ENCODE measurements around the gene MLEC. TPM values are rescaled to one million over a fixed set of nuclear protein-coding genes. Genes with fewer than 3 reads are reported as not detected.

MLEC gene
- total RNA-seq, 4 donors from 2014 or later: 20.7 to 48.9 (median 34.3) TPM

DNA sequence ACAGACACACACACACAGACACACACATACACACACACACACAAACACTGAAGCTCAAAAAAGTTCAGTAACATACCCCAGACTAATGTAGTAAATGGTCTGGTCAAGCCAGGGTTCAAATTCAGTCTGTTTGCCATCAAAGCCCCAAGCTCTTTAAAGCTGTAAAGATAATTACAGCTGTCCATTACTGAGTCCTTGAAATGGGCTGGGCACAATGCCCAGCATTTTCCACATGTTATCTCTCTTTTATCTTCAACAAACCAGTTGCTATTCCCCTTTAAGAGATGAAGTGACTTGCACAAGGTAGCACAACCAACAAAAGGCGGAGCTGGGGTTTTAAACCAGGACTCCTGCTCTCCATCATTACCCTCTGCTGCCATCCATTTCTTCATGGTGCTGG lies 15.7 kb downstream of the MLEC start:
- 100% methylated on average over 1 of the region's 1 CpG for WGBS, 2 donors
- H3K4me3 ChIP-seq: no peak overlapping the region
- no peak for TF ChIP-seq POLR2A (IDR thresholded peaks at IDR 0.05)
- TF ChIP-seq, protein P1, sequence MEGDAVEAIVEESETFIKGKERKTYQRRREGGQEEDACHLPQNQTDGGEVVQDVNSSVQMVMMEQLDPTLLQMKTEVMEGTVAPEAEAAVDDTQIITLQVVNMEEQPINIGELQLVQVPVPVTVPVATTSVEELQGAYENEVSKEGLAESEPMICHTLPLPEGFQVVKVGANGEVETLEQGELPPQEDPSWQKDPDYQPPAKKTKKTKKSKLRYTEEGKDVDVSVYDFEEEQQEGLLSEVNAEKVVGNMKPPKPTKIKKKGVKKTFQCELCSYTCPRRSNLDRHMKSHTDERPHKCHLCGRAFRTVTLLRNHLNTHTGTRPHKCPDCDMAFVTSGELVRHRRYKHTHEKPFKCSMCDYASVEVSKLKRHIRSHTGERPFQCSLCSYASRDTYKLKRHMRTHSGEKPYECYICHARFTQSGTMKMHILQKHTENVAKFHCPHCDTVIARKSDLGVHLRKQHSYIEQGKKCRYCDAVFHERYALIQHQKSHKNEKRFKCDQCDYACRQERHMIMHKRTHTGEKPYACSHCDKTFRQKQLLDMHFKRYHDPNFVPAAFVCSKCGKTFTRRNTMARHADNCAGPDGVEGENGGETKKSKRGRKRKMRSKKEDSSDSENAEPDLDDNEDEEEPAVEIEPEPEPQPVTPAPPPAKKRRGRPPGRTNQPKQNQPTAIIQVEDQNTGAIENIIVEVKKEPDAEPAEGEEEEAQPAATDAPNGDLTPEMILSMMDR (IDR thresholded peaks at IDR 0.05): no peak
- DNase-seq: no peak
- H3K9me3 ChIP-seq: no peaks in the 10 kb centered on the region
- H3K4me1 ChIP-seq: peaks cover 0 to 6% (median 0%) of the 10 kb centered on the region in 3 donors
- H3K27me3 ChIP-seq: no peaks in the 10 kb centered on the region
- intact Hi-C loops (cut with DNase I): no loop called here
- H3K36me3 ChIP-seq: peaks cover 0 to 63% (median 6%) of the 10 kb centered on the region in 3 donors
- H3K27ac ChIP-seq: no peak overlapping the region

DNA sequence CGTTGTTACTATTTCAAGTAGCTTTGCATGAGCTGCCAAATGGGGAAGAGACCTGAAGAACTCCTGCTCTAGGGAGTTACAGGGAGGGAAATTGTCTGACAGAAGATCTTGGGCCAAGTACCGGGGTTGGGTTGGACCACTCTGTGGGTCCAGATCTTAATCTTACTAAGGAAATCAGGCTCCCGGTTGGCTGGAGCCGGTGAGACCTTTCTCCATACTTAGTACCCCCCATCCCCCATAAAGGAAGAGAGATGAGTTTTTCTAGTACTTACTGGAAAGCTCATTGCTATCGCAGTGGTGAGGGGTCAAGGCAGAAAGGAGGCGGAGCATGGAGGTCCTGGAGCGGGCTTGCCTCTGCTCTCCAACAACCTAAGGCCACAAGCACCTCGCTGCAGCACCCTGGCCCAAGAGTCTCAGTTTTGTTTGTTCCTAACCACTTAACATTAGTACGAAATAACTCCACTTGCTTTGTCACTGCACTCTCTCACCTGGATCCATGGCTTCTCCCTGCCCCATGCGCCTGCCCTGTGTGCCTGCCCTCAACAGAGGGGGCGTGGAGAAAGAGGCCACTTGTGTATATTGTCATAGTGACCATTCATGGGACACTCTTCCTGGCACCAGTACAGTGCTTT lies 16.5 kb downstream of the MLEC start:
- H3K27me3 ChIP-seq: no peaks in the 10 kb centered on the region
- H3K4me3 ChIP-seq: no peak overlapping the region
- intact Hi-C loops (cut with DNase I): no loop called here
- H3K27ac ChIP-seq: no peak overlapping the region
- WGBS, 2 donors: 79 to 81% methylated on average over 9 to 11 of the region's 11 CpGs
- peaks cover 0 to 6% (median 0%) of the 10 kb centered on the region in 3 donors for H3K4me1 ChIP-seq
- TF ChIP-seq POLR2A (IDR thresholded peaks at IDR 0.05): no peak
- TF ChIP-seq, protein P1 (IDR thresholded peaks at IDR 0.05): no peak
- peaks cover 0 to 55% (median 6%) of the 10 kb centered on the region in 3 donors for H3K36me3 ChIP-seq
- DNase-seq: no peak
- H3K9me3 ChIP-seq: no peaks in the 10 kb centered on the region

DNA sequence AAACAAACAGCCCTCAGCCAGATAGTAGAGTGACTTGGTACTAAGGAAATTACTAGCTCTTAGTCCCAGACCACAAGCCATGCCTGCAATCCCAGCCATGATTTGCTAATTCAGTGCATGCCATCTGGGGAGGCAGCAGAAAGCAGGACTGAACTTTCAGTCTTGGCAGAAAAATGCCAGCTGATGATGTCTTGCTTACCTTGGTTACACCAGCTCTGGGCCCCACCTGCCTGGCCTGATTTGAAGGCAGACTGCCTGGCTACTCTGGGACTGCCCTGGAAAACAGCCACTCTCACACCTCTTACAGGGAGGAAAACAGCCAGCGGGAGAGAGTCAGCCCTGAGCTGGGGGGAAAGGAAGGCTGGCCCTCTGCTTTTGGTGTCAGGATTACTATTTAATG lies 18.7 kb downstream of the MLEC start:
- peaks cover 4 to 7% (median 6%) of the 10 kb centered on the region in 3 donors for H3K4me1 ChIP-seq
- intact Hi-C loops (cut with DNase I): no loop called here
- TF ChIP-seq POLR2A (IDR thresholded peaks at IDR 0.05): no peak
- TF ChIP-seq, protein P1 (IDR thresholded peaks at IDR 0.05): no peak
- DNase-seq: no peak
- no peaks in the 10 kb centered on the region for H3K27me3 ChIP-seq
- no peaks in the 10 kb centered on the region for H3K9me3 ChIP-seq
- H3K36me3 ChIP-seq: peaks cover 0 to 33% (median 6%) of the 10 kb centered on the region in 3 donors
- WGBS, 2 donors: 86 to 100% methylated on average over 1 of the region's 1 CpG
- no peak overlapping the region for H3K27ac ChIP-seq
- no peak overlapping the region for H3K4me3 ChIP-seq

DNA sequence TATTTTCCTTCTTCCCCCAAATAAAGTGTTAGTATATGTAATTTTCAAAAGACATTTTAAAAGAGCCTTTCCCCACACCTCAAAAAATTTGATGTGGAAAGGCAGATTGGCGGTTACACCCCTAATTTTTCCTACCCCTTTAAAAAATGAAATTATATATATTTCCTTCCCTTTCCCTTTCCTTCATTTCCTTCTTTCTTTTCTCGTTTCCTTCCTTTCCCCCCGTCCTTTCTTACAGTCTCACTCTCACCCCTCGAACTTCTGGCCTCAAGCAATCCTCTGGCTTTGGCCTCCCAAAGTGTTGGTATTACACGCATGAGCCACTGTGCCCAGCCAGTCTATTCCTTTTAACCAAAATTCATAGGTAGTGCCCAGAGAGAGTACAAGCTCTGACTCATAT lies 19.1 kb downstream of the MLEC start:
- H3K27ac ChIP-seq: no peak overlapping the region
- TF ChIP-seq POLR2A (IDR thresholded peaks at IDR 0.05): no peak
- no peak for DNase-seq
- H3K36me3 ChIP-seq: peaks cover 0 to 29% (median 2%) of the 10 kb centered on the region in 3 donors
- H3K9me3 ChIP-seq: no peaks in the 10 kb centered on the region
- no peak overlapping the region for H3K4me3 ChIP-seq
- intact Hi-C loops (cut with DNase I): no loop called here
- H3K27me3 ChIP-seq: no peaks in the 10 kb centered on the region
- WGBS, 2 donors: 69 to 77% methylated on average over 5 of the region's 5 CpGs
- peaks cover 4 to 10% (median 10%) of the 10 kb centered on the region in 3 donors for H3K4me1 ChIP-seq

DNA sequence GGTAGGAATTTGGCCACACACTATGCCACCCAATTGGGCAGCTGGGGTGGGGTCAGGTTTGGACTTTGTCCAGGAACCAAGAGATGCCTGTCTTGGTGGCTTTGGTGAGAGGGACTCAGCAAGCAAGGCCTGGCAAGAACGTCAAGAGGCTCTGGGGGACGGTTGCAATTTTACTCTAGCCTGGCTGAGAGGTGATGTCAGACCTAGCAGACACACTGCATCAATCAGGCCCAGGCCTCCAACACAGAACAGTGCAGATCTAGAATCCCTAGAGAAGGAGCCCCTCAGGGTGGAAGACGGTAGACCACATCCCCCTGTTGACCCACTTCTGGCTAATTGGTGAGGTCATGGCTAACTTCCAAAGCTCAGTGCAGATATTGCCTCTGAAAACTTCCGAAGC lies 21.7 kb downstream of the MLEC start:
- 70 to 91% methylated on average over 3 of the region's 4 CpGs for WGBS, 2 donors
- intact Hi-C loops (cut with DNase I): no loop called here
- H3K4me1 ChIP-seq: peaks cover 11 to 34% (median 18%) of the 10 kb centered on the region in 3 donors

More for the DNA sequence above, 21.7 kb downstream of the MLEC start:
- H3K4me3 ChIP-seq: no peak overlapping the region
- peaks cover 0 to 5% (median 0%) of the 10 kb centered on the region in 3 donors for H3K36me3 ChIP-seq
- DNase-seq: no peak
- no peaks in the 10 kb centered on the region for H3K27me3 ChIP-seq
- H3K27ac ChIP-seq: no peak overlapping the region
- no peaks in the 10 kb centered on the region for H3K9me3 ChIP-seq
- no peak for TF ChIP-seq POLR2A (IDR thresholded peaks at IDR 0.05)
- TF ChIP-seq, protein P1 (IDR thresholded peaks at IDR 0.05): no peak
